HG03521 (cell line): ENCODE data around the gene STAP1.
"Not testable (repeated sequence)": the region's sequence is repeated elsewhere in the genome, so short reads cannot be mapped to it uniquely, and the experiment has no call there.

Experiments used
- ATAC-seq: cut with Tn5 transposase; IDR thresholded peaks from one replicate; pipeline ENCODE4 v1.9.1; 2021; ENCODE audit warnings: mild to moderate bottlenecking, moderate library complexity; ENCODE audit not compliant: unreplicated experiment

The STAP1 gene

GRCh38 chr4:67558493-67558892, at the start of gene STAP1:
Gene STAP1 (plus strand): TSS chr4:67558727. CDS start chr4:67558810, 83 bp downstream.
- ATAC-seq: no peak

- ATAC-seq: no peak
These were observed 46.0 kb upstream of the STAP1 start for GRCh38 chr4:67512501-67512900.

- ATAC-seq: no peak
These were observed 38.4 kb upstream of the STAP1 start for GRCh38 chr4:67520141-67520540.

- peak; percentile 87 for ATAC-seq
These were observed 37.0 kb upstream of the STAP1 start for GRCh38 chr4:67521506-67521905.

GRCh38 chr4:67522230-67522629, 36.3 kb upstream of the STAP1 start:
- ATAC-seq: no peak

- no peak for ATAC-seq
These were observed 35.5 kb upstream of the STAP1 start for GRCh38 chr4:67522851-67523671.

GRCh38 chr4:67524140-67524539, 34.4 kb upstream of the STAP1 start:
- ATAC-seq: not testable (repeated sequence)

DNA sequence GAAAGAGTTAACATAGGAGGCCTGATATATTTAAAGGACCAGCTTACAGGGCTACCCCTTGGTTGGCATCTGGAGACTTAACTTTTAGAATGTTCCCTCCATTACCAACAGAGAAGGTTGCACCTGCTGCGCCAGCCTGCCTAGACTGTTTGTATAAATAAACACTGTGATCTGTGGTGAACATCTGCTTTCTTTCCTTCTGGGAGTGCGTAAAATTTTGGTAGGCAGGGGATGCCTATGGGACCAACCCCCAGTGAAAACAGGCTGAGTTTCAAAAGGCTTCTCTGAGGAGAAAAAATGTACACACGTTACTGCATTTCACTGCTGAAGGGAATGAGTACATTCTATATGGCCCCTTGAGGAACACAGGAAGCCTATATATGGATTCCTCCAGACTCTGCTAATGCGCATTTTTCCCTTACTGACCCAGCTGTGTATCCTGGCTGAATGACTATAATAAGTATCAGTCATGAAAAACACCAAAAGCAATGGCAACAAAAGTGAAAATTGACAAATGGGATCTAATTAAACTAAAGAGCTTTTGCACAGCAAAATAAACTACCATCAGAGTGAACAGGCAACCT, 27.1 kb upstream of the STAP1 start:
- no peak for ATAC-seq

DNA sequence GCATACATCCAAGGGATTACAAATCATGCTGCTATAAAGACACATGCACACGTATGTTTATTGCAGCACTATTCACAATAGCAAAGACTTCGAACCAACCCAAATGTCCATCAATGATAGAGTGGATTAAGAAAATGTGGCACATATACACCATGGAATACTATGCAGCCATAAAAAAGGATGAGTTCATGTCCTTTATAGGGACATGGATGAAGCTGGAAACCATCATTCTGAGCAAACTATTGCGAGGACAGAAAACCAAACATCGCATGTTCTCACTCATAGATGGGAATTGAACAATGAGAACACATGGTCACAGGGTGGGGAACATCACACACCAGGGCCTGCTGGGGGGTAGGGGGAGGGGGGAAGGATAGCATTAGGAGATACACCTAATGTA, 26.1 kb upstream of the STAP1 start:
- ATAC-seq: not testable (repeated sequence)

DNA sequence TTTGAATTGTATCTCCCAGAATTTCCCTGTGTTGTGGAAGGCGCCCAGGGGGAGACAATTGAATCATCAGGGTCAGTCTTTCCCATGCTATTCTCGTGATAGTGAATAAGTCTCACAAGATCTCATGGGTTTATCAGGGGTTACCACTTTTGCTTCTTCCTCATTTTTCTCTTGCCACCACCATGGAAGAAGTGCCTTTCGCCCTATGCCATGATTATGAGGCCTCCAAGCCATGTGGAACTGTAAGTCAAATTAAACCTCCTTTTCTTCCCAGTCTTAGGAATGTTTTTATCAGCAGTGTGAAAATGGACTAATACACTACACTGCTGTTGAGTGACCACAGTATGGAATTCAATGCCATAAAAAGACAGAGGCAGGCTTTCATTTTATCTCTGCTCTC, 25.4 kb upstream of the STAP1 start:
- ATAC-seq: no peak

DNA sequence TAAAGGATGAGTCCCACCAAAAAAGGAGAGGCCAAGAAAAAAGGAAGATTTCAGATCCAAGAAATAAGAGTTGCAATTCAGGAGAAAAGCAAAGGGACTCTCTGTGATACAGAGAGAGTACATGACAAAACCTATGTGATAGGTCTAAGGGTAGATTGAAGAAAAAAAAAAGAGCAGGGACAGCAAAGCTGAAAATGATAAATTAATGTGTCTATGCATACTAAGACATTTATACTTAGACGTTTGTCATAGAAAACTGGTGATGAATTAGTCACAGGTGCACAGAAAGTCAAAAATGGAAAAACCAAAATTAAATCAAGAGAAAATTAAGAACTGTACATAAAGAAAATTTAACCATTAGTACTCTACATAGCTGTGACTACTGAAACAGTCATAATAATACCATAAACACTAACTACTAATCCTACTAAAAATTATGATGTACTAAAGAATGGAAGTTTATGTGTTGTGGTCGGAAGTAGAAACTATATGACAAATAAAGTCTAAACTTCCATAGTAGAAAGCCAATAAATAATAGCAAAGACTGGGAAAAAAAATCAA, 23.2 kb upstream of the STAP1 start:
- no peak for ATAC-seq

GRCh38 chr4:67539830-67540229, 18.7 kb upstream of the STAP1 start:
- ATAC-seq: no peak

- no peak for ATAC-seq
These were observed 16.5 kb upstream of the STAP1 start for GRCh38 chr4:67542076-67542475.

DNA sequence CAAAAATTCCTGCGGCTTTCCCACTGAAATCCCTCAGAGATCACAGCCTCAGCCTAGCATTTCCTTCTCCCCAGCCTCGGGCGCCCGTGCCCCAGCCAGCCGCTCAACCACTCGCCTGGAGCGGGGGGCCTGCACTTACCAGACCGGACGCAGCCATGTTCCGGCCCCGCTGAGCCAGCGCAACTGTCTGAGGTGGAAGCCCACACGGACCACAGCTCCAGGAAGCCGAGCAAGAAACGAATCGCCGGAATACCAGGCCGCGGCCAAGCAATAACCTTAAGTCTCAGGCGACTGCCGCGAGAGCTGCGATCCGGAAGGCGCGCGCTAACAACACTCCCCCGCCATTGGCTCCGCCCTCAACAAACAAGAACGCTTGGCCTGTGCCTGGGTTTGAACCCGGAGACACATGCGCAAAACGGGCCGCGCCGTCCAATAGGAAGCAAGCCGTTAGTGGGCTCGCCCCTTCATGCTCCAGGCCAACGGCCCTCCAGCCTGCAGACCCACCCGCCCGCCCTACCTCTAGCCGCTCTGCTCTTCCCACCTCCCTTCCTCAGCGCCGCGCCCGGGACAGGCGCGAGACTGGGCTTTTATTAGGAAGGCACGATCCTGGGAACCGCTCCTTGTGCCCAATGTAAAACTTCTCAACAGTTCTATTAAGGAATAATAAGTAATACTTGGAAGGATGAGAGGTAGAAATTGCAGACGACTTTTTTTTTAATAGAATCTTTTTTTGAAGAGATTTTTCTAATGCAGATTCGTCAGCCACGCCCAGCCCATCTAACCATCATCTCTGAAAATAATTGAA, 13.1 kb upstream of the STAP1 start, which contains the start of gene CENPC:
CENPC (minus strand) TSS at position 305 of the 805 bp plus-strand sequence; CDS start at position 157, 148 bp downstream.
- ATAC-seq: peak; percentile 93

DNA sequence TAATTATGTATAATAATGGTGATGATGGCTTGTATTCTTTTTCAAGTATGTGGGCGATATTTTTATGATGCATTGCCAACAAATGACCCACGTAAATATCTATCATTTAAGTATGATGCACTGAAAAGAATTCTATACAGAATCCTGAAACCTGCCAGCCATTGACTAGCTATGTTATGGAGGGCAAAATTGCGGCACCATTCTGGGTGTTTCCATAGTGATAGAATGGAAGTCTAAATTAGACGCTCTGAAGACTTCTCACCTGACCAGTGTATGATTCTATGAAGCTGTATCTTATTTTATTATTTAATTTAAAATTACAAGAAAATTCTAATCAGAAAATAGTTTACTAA, 12.5 kb upstream of the STAP1 start:
- no peak for ATAC-seq

DNA sequence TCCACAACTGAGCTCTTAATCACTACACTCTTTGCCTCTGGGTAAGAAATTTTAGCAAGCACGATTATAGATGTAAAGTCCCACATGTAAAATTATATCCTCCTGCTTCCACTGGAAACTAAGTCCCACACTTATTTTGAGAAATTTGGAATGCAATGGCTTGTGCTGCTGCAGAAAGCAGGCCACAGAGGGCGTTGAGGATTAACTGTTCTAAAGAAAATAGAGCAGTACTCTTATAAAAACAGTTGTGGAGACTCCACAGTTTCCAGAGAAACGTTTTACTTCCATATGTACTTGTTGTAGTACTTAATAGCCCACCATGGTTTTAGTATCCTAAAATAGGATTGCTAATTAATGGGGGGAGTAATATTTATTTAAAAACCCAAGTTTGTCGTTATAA, 11.6 kb upstream of the STAP1 start:
- no peak for ATAC-seq

GRCh38 chr4:67549123-67549522, 9.4 kb upstream of the STAP1 start:
- ATAC-seq: peak; percentile 17

GRCh38 chr4:67550451-67550850, 8.1 kb upstream of the STAP1 start:
- no peak for ATAC-seq

GRCh38 chr4:67550857-67551256, 7.7 kb upstream of the STAP1 start:
- no peak for ATAC-seq

DNA sequence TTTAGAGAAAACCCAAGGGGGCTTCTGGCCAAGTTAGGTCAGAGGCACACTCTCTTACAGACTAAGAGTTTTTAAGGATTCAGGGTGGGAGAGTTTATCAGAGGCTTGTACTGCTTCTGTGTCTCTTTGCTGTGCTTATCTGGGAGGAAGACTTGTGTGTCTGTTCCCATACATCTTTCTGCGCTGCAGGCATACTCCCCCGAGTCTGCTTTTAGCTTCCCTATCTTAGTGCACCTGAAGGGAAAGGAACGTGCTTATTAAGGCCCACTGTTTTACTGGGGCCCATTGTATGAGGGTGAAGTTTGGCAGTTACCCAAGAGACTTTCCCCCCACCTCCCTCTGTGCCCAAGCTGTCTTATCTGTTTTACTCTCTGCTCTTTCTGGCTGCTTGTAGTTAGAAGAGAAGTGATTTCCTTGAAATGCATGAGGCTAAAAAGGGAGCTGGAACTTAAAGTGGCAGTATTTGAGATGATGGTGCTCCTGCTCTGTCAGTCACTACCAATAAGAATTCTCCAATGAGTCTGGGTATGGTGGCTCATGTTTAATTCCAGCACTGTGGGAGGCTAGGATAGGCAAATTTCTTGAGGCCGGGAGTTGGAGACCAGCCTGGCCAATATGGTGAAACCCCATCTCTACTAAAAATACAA, 6.3 kb upstream of the STAP1 start:
- not testable (repeated sequence) for ATAC-seq

DNA sequence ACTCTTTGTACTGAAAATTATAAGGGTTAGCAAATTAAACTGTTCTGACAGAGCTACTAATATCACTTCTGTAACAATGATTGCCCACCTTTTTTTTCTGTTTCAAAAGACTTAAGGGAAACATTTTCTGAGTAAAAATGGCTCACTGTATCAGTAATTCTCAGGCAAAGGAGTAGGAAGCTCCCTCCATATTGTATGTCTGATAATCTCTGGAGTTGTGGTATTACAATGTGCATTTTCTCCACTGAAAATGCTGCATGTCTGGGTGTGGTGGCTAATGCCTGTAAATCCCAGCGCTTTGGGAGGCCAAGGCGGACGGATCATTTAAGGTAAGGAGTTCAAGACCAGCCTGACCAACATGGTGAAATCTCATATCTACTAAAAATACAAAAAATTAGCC, 4.4 kb upstream of the STAP1 start:
- no peak for ATAC-seq
